HL-60 (cell line): ENCODE results near the gene THRB.

Experiments used
- DNase-seq, 2 experiments: peaks; one replicate each; pipeline ENCODE4 v3.0.0-alpha.2; 2010 to 2020; ENCODE audit warnings: low read depth in 1 of 2, low spot score in 1 of 2
- H3K27ac ChIP-seq: fragments of 250-450 bp; sonication (Bioruptor Pico); replicated peaks from 2 replicates; pipeline ENCODE4 v1.5.1; 2020; ENCODE audit warnings: mild to moderate bottlenecking, moderate library complexity
- H3K27me3 ChIP-seq: fragments of 250-450 bp; sonication (Bioruptor Pico); 2 replicates; pipeline ENCODE4 v1.5.1; 2021; ENCODE audit warnings: mild to moderate bottlenecking, moderate library complexity; ENCODE audit not compliant: insufficient read depth, poor library complexity, severe bottlenecking
- H3K4me3 ChIP-seq: replicated peaks from 2 replicates; pipeline ENCODE4 v1.5.1; 2011; ENCODE audit warnings: mild to moderate bottlenecking, control low read depth, low read length; ENCODE audit not compliant: insufficient read depth
- CTCF ChIP-seq: IDR thresholded peaks from one replicate; pipeline ENCODE4 v1.5.1; 2011; ENCODE audit warnings: low read length, control low read depth, inconsistent platforms; ENCODE audit not compliant: insufficient read depth
- GABPA ChIP-seq: IDR thresholded peaks from 2 replicates; pipeline ENCODE4 v1.6.1; 2012; ENCODE audit warnings: low read depth
- POLR2AphosphoS5 ChIP-seq: IDR thresholded peaks from 2 replicates; pipeline ENCODE4 v1.6.1; 2012; ENCODE audit warnings: low read depth
- SPI1 ChIP-seq: IDR thresholded peaks from 2 replicates; pipeline ENCODE4 v1.6.1; 2012; ENCODE audit warnings: low read depth, mild to moderate bottlenecking, borderline replicate concordance
- TF ChIP-seq, protein P1 (sequence below): IDR thresholded peaks from 2 replicates; pipeline ENCODE4 v1.6.1; 2012; ENCODE audit warnings: low read depth; ENCODE audit not compliant: insufficient replicate concordance

The THRB gene

GRCh38 chr3:24306518-24306917 lies 188.1 kb downstream of the THRB start:
- Histone ChIP-seq H3K27me3 (no peaks in the 10 kb centered on the region), H3K4me3 (no peak overlapping the region), H3K27ac (no peak overlapping the region)
- TF ChIP-seq POLR2AphosphoS5 (no peak), CTCF (no peak), SPI1 (no peak), GABPA (no peak)
- TF ChIP-seq, protein P1, sequence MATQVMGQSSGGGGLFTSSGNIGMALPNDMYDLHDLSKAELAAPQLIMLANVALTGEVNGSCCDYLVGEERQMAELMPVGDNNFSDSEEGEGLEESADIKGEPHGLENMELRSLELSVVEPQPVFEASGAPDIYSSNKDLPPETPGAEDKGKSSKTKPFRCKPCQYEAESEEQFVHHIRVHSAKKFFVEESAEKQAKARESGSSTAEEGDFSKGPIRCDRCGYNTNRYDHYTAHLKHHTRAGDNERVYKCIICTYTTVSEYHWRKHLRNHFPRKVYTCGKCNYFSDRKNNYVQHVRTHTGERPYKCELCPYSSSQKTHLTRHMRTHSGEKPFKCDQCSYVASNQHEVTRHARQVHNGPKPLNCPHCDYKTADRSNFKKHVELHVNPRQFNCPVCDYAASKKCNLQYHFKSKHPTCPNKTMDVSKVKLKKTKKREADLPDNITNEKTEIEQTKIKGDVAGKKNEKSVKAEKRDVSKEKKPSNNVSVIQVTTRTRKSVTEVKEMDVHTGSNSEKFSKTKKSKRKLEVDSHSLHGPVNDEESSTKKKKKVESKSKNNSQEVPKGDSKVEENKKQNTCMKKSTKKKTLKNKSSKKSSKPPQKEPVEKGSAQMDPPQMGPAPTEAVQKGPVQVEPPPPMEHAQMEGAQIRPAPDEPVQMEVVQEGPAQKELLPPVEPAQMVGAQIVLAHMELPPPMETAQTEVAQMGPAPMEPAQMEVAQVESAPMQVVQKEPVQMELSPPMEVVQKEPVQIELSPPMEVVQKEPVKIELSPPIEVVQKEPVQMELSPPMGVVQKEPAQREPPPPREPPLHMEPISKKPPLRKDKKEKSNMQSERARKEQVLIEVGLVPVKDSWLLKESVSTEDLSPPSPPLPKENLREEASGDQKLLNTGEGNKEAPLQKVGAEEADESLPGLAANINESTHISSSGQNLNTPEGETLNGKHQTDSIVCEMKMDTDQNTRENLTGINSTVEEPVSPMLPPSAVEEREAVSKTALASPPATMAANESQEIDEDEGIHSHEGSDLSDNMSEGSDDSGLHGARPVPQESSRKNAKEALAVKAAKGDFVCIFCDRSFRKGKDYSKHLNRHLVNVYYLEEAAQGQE, result no peak
- DNase-seq, result no peak

GRCh38 chr3:24305795-24306467 lies 188.7 kb downstream of the THRB start:
- DNase-seq, result no peak
- TF ChIP-seq, protein P1, result no peak
- TF ChIP-seq GABPA (no peak), SPI1 (no peak), CTCF (no peak), POLR2AphosphoS5 (no peak)
- Histone ChIP-seq H3K4me3 (no peak overlapping the region), H3K27me3 (no peaks in the 10 kb centered on the region), H3K27ac (no peak overlapping the region)

- no peak for DNase-seq
- H3K27me3 ChIP-seq, result no peaks in the 10 kb centered on the region
- H3K27ac ChIP-seq, result no peak overlapping the region
- TF ChIP-seq CTCF, result no peak
- TF ChIP-seq POLR2AphosphoS5, result no peak
- TF ChIP-seq SPI1, result no peak
- TF ChIP-seq, protein P1, result no peak
- no peak for TF ChIP-seq GABPA
- H3K4me3 ChIP-seq, result no peak overlapping the region
Observed at GRCh38 chr3:24303057-24303754, 191.4 kb downstream of the THRB start.
